H1 (cell line): ENCODE measurements around the gene JAG1.

Source experiments
- BRCA1 ChIP-seq: IDR thresholded peaks from 2 replicates; pipeline ENCODE4 v1.6.1; 2012; ENCODE audit warnings: low read depth, low read length, improper control_type of control experiment
- CHD1 ChIP-seq: IDR thresholded peaks from 2 replicates; pipeline ENCODE4 v1.6.1; 2012; ENCODE audit warnings: low read depth, low read length, improper control_type of control experiment
- CTCF ChIP-seq, 3 experiments: IDR thresholded peaks; 1 replicate in 2 of 3; 2 replicates in 1 of 3; pipeline versions ENCODE4 v1.5.1 to v1.6.1; 2011; ENCODE audit warnings: low read length in 3 of 3, mild to moderate bottlenecking in 3 of 3, inconsistent platforms in 2 of 3, low read depth in 1 of 3, moderate library complexity in 1 of 3; ENCODE audit not compliant: insufficient read depth in 1 of 3; ENCODE audit errors: control extremely low read depth in 1 of 3
- EP300 ChIP-seq, 2 experiments: IDR thresholded peaks; 1 replicate in 1 of 2; 2 replicates in 1 of 2; pipeline ENCODE4 v1.6.1; 2011 to 2012; ENCODE audit warnings: low read depth in 2 of 2, low read length in 2 of 2, mild to moderate bottlenecking in 2 of 2, borderline replicate concordance in 1 of 2, inconsistent platforms in 1 of 2, moderate library complexity in 1 of 2
- EZH2 ChIP-seq: fragments of 200-600 bp; sonication (generic); IDR thresholded peaks from 2 replicates; pipeline ENCODE4 v1.7.1; 2012; ENCODE audit warnings: low read depth, mild to moderate bottlenecking, moderate library complexity, low read length, inconsistent platforms; ENCODE audit not compliant: severe bottlenecking
- GTF2F1 ChIP-seq: IDR thresholded peaks from 2 replicates; pipeline ENCODE4 v1.6.1; 2012; ENCODE audit warnings: low read depth, low read length, improper control_type of control experiment, borderline replicate concordance
- HDAC6 ChIP-seq: IDR thresholded peaks from one replicate; pipeline ENCODE4 v1.7.1; 2012; ENCODE audit warnings: low read depth, mild to moderate bottlenecking, inconsistent platforms, low read length, moderate library complexity
- KDM1A ChIP-seq: fragments of 200-600, 300-600 bp; sonication (generic); IDR thresholded peaks from 2 replicates; pipeline ENCODE4 v1.7.1; 2016; ENCODE audit warnings: mild to moderate bottlenecking, low read length, borderline replicate concordance
- POLR2A ChIP-seq, 2 experiments: IDR thresholded peaks; 1 replicate in 1 of 2; 2 replicates in 1 of 2; pipeline ENCODE4 v1.6.1; 2011; ENCODE audit warnings: low read depth in 2 of 2, low read length in 2 of 2, mild to moderate bottlenecking in 2 of 2; ENCODE audit errors: control extremely low read depth in 1 of 2
- POLR2AphosphoS5 ChIP-seq: IDR thresholded peaks from 2 replicates; pipeline ENCODE4 v1.6.1; 2011; ENCODE audit warnings: low read depth, low read length
- SIRT6 ChIP-seq: IDR thresholded peaks from one replicate; pipeline ENCODE4 v1.7.1; 2012; ENCODE audit warnings: low read length, inconsistent platforms
- SP1 ChIP-seq: IDR thresholded peaks from 2 replicates; pipeline ENCODE4 v1.6.1; 2011; ENCODE audit warnings: low read depth, low read length

DNA sequence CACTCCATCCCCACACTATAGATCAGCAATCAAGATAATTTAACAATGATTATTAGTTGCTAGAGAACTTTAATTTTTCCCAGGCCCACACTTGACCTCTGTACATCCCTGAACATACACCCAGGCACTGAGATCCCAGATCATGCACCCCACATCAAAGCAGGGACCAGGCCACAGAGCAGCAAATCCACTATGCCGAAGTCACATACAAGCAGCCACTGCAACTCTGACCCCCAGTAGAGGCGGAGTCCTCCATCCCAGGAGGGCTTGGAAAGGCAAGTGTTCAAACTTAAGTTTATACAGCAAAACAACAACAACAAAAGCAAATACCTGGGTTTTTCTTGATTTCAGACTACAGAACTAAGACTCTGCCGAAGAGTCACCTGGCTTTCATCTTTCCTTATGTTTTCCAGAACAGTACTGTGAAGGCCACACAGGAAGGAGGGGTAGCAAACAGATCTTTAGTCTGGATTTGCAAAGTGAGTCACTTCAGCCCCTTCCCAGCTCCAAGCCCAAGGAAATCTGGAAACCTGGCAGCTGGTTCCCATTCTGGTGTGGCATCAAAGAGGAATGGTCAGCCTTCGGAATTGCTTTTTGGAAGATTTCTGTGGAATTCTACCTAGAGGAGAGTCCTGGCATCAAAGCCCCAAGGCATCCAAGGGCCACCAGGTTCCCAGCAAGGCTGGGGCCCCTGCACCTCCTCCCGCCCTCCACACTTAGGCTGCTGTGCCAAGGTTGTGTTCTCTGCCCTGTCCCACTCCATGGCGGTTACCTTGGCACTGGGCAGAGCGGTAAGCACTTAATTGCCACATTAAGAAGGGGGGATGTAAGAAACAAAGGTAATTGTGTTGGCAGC, 7.3 kb downstream of the JAG1 start:
- TF ChIP-seq BRCA1 = no peak
- TF ChIP-seq EP300 (IDR thresholded peaks at IDR 0.05; ENCODE audit: borderline replicate concordance in 1 of 2, low read depth in 2 of 2, low read length in 2 of 2) = no peak
- no peak for TF ChIP-seq CHD1
- TF ChIP-seq CTCF (IDR thresholded peaks at IDR 0.05; ENCODE audit: control extremely low read depth in 1 of 3, insufficient read depth in 1 of 3, low read depth in 1 of 3, low read length in 3 of 3) = no peak
- no peak for TF ChIP-seq HDAC6
- no peak for TF ChIP-seq POLR2A (IDR thresholded peaks at IDR 0.05; ENCODE audit: control extremely low read depth in 1 of 2, low read depth in 2 of 2, low read length in 2 of 2)
- no peak for TF ChIP-seq KDM1A
- TF ChIP-seq SP1 = no peak
- no peak for TF ChIP-seq EZH2
- no peak for TF ChIP-seq GTF2F1
- no peak for TF ChIP-seq SIRT6
- TF ChIP-seq POLR2AphosphoS5 = no peak
